NCI-H2107 treated with DMSO at 0.1 percent for 48 hours (cell line): ENCODE results near the gene RGS11.
"Not testable (repeated sequence)": the region's sequence is repeated elsewhere in the genome, so short reads cannot be mapped to it uniquely, and the experiment has no call there.

Source experiments
- DNase-seq: peaks from one replicate; lab custom pipeline; 2025; ENCODE audit not compliant: unreplicated experiment; lab: John Stamatoyannopoulos, UW

Gene RGS11

DNA sequence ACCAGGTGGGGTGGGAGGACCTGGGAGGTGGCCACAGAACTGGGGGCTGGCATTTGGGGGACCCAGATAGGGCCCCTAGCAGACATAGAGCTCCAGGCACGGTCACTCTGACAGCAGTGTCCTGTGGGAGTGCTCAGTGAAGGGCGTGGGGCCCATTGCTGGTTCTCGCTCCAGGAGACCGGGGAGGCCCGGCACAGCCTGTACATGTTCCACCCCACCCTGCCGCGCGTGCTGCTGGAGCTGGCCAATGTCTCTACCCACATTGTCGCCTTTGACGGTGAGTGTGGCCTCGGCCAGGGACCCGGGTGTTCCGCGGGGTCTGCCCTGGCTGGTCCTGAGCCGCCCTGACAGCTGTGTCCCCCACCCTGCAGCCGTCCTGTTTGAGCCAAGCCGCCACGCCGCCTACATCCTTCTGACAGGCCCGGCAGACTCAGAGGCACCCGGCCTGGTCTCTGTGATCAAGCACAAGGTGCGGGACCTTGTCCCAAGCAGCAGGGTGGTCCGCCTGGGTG, 11.2 kb downstream of the RGS11 start:
- DNase-seq, result no peak

DNA sequence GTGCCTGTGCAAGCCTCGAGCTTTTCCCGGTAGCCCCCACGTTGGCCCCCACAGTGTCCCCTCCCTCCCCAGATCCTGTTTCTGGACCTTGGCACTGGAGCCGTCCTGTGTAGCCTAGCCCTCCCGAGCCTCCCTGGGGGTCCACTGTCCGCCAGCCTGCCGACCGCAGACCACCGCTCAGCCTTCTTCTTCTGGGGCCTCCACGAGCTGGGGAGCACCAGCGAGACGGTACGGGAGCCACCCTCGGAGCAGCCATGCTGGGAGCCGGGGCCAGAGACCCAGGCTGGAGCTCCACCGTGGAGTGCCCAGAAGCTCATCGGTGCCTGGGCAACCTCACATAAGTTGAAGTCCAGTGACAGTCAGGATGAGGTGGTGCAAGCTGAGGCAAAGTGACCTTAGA, 11.8 kb downstream of the RGS11 start:
- no peak for DNase-seq

DNA sequence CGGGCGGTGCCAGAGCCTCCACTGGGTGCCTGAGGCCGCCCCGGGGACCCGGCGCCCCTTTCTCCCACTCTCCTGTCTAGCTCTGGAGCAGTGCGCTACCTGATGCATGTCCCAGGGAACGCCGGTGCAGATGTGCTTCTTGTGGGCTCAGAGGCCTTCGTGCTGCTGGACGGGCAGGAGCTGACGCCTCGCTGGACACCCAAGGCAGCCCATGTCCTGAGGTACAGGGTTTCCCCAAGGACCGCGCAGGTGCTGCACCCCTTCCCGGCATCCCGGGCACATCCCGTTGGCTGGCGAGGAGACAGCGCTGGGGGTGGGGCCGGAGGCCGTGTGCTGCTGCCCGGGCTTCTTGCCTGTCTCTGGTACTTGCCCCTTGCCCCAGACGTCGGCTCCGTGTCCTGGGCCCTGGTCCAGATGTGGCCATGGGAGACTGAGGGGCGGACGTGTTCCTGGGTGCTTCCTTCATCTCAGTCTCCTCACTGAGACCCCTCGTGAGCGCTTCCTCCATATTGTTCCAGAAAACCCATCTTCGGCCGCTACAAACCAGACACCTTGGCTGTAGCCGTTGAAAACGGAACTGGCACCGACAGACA, 12.5 kb downstream of the RGS11 start:
- DNase-seq, result no peak

DNA sequence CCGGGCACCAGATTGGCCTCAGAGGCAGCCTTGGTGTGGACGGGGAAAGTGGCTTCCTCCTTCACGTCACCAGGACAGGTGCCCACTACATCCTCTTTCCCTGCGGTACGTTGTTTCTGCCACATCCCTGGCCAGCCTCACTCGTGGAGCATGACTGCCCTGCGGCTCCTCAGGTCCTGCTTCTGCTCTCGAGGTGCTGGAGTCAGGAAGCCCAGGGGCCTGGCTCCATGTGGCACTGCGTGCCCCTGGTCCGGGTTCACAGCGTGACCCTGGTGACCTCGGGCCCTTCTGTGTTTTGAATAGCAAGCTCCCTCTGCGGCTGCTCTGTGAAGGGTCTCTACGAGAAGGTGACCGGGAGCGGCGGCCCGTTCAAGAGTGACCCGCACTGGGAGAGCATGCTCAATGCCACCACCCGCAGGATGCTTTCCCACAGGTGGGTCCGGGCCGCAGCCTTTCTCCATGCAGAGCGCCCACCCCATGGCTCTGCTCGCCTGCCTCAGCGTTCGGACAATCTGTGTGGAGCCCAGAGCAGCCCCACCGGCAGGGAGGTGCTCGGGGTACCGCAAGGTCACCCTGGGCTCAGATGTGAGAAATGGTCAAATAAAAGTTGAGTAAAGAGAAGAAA, 13.5 kb downstream of the RGS11 start:
- no peak for DNase-seq

DNA sequence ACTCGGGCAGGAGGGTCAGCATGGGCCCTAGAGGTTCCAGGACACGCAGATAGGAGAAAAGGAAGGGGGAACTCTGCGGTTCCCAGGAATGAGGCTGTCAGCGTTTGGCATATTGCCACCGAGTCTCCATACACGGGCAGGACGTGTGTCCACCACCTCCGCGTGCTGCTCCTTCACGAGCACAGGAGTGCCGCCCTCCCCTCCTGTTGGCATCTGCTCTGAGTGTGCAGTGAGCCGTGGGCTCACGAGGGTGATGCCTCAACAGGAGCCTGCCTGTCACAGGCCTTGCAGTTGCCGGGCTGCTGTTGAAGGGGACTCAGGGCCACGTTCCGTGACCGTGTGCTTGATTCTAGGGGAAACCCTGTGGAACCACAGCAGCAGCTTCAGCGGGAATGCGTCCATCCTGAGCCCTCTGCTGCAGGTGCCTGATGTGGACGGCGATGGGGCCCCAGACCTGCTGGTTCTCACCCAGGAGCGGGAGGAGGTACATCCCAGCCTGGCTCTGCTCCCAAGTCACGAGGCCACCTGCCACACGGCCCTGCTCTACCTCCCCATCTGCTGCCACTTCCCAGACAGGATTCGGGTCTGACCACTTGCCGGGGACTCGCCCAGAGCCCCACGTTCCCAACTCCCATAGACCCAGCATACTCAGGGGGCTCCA, 14.6 kb downstream of the RGS11 start:
- no peak for DNase-seq

DNA sequence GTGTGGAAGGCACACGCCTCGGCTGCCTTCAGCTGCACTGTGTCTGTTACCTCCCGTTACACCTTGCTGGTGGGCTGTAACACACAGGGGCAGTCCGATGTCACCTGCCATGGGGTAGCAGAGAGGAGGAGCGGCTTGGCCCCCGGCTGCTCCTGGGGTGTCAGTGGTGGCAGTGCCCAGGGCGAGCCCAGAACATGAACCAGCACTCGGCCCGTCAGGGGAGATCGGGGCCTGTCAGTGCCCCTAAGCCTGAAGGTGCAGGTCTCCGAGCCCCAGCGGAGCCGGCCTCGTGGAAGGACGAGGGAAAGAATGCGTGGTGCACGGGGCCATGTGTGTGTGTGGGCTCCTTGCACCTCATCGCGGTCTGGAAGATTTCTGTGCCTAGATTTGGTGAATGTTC, 15.4 kb downstream of the RGS11 start:
- no peak for DNase-seq

DNA sequence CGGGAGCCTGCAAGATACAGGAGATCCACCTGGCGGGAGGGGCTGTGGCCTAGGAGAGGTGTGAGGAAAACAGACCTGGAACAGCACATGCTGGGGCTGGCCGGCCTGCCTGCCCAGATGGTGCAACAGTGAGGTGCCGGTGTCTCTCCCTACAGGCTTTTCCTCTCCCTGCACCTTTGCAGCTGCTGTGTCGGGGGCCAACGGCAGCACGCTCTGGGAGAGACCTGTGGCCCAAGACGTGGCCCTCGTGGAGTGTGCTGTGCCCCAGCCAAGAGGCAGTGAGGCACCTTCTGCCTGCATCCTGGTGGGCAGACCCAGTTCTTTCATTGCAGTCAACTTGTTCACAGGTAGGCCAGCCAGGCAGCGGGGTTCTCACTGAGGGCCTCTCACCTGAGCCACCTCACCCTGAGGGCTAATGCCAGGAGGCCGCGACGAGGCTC, 15.9 kb downstream of the RGS11 start:
- DNase-seq, result no peak

DNA sequence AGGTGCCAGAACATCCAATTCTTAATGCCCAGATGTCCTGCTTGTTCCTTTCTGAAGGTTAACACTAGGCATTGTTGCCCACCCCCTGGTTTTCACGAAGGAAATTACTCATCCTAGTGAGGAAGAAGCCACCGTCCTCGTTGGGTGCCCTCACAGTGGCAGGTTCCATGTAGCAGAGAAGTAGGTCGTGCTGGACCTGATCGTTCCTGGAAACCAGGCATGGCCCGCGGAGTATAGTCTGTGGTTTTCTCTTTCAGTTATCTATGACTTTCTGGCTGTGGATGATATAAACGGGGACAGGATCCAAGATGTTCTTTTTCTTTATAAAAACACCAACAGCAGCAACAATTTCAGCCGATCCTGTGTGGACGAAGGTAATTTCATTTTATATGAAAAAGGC, 16.5 kb downstream of the RGS11 start:
- DNase-seq, result no peak

DNA sequence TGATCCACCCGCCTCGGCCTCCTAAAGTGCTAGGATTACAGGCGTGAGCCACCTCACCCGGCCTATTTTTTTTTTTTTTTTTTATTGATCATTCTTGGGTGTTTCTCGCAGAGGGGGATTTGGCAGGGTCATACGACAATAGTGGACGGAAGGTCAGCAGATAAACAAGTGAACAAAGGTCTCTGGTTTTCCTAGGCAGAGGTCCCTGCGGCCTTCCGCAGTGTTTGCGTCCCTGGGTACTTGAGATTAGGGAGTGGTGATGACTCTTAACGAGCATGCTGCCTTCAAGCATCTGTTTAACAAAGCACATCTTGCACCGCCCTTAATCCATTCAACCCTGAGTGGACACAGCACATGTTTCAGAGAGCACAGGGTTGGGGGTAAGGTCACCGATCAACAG, 17.7 kb downstream of the RGS11 start:
- DNase-seq, result not testable (repeated sequence)

DNA sequence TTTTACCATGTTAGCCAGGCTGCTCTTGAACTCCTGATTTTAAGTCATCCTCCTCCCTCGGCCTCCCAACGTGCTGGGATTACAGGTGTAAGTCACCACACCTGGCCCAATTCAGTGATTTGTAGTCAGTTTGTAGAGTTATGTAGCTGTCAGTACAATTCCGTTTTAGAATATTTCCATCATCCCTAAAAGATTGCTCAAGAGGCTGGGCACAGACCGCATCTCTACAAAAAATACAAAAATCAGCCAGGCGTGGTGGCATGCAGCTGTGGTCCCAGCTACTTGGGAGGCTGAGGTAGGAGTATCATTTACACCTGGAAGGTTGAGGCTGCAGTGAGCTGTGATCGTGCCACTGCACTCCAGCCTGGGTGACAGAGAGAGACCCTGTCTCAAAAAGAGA, 20.6 kb downstream of the RGS11 start:
- no peak for DNase-seq

DNA sequence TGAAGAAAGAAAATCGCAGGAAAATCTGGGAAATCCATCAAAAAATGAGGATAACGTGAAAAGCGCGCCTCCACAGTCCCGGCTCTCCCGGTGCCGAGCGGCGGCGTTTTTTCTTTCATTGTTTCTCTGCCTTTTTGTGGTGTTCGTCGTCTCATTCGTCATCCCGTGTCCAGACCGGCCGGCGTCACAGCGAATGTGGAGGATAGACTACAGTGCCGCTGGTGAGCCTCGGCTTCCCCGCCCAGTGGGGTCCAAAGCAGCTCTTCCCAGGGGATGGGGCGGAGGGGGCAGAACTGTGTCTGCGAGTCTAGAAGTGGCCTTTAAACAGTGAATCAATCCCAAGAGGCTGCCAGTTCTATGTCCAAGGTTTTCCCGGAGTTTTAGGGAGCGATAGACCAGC, 21.3 kb downstream of the RGS11 start:
- no peak for DNase-seq

DNA sequence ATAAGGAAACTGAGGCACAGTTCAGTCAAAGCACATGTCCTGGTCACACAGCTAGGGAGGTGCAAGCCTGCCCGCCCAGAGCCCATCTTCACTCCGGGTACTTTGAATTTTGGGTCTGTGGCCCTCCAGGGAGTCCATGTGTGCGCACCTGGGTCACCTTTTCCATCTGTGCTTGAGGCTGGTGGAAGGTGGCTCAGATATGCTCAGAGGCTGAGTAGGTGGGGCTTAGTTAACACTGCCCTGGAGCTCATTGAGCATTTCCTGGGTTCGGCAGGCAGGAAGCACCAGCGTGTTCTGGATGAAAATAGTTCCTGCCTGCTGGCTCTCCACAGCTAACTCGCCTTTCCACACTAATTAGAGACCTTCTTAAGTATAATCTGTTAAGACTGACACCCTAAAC, 21.9 kb downstream of the RGS11 start:
- DNase-seq, result no peak

DNA sequence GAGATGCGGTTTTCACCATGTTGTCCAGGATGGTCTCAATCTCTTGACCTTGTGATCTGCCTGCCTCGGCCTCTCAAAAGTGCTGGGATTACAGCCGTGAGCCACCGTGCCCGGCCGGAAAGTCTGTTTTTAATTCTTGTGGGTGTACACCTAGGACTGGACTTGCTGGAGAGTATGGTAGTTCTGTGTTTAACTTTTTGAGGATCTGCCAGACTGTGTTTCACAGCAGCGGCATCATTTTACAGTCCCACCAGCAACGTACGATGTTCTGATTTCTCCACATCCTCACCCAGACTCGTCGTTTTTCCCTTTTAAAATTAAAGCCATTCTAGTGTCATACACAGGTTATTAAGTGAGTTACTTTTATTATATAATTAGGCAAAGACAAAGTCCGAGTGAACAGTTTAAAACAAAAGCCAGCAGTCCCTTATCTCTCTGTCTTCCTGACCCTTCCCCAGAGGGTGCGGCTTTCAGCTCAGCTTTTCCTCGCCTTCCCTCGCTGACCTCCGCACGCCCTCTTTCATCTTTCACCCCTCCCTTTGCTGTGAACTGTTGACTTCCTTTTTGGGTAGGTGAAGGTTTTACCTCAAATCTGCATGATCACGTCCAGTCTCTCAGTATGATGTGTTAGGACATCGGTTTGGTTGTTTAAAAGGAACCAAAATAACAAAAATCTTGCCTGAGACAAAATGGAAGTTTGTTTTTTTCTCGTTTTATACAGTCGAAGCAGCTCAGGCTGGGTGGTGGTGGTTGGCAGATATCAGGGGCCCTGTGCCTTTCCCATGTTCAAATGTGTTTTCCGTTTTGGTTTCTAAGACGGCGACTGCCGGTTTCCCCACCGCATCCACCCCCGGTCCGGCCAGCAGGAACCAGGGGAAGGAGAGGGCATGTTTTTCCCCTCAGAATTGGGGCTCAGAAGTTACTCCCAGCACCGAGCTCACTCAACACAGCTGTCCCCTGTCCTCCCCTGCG, 23.1 kb downstream of the RGS11 start:
- DNase-seq, result no peak

DNA sequence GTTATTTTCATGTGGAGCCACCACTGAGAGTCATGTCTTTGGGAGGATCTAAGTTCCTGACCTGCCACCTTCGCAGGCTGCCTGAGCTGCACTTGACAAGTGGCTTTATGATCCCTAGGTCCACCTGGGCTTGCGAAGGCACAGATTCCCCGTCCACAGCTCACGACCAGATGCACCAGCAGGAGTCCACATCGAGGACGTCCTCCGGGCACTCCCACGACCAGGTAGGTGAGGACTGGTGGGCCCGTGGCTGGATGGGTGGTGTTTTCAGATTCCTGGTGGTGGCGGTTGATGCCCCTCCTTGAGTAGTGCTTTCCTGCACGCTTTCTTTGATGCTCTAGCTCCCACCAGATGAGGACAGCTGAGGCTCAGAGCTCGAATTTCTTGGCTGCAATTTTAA, 26.3 kb downstream of the RGS11 start:
- no peak for DNase-seq

DNA sequence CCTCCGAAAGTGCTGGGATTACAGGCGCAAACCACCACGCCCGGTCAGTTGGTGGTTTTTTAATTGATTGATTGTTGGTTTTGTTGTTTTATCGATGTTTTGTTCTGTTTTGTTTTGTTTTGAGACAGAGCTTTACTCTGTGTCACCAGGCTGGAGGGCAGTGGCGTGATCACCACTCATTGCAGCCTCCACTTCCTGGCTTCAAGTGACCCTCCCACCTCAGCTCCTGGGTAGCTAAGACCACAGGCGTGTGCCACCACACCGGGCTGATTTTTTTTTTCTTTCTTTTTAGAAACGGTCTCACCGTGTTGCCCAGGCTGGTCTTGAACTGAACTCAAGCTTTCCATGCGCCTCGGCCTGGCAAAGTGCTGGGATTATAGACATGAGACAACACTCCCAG, 28.7 kb downstream of the RGS11 start:
- DNase-seq, result no peak

DNA sequence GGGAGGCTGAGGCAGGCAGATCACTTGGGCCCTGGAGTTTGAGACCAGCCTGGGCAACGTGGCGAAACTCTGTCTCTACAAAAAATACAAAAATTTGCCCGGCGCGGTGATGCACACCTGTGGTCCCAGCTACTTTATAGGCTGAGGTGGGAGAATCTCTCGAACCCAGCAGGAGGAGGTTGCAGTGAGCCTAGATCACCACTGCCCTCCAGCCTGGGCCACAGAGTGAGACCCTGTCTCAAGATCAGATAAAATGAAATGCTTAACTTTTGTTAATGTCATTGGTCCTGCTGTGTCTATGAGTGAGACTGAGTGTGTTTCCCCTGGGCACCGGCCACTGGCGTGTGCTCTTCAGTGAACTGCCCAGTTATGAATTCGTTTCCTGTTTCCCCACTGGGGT, 30.6 kb downstream of the RGS11 start:
- DNase-seq, result no peak

DNA sequence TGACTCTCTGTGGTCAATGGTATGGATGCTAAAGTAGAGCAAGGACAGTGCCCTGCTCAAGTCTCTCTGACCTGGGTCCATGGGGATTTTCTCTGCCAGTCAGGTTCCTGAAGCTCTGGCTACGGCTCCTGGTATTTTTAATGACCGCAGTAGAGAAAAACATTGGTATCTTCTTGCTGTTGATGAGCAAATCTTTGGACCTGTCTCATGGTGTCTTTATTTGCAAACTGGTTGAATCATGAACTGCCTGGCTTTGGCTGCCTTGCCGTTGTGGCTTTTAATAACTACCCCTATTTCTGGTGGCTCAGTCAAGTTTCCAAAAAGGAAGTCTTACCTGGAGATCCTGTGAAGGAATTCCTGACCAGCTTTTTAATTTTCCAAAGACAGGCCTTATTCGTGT, 32.4 kb downstream of the RGS11 start:
- DNase-seq, result no peak

DNA sequence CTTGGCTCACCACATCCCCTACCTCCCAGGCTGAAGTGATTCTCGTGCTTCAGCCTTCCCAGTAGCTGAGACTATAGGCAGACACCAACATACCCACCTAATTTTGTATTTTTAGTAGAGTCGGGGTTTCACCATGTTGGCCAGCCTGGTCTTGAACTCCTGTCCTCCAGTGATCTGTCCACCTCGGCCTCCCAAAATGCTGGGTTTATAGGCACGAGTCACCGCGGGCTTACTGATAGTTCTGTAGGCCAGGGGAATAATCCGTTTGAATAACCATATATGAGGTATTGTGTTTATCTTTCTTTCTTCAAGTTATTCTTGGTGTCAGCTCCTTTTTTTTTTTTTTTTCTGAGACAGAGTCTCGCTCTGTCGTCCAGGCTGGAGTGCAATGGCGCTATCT, 33.5 kb downstream of the RGS11 start:
- DNase-seq, result no peak

DNA sequence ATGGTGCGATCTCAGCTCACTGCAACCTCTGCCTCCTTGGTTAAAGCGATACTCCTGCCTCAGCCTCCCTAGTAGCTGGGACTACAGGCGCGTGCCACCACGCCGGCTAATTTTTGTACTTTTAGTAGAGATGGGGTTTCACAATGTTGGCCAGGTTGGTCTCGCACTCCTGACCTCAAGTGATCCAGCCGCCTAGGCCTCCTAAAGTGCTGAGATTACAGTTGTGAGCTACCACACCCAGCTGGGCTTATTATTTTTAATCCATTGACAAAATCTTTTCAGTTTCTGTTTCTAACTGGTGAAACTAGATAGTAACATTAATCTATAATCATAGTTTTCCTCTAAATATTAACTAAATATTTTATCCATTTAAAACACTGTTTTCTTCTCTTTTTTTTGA, 35.2 kb downstream of the RGS11 start:
- no peak for DNase-seq

DNA sequence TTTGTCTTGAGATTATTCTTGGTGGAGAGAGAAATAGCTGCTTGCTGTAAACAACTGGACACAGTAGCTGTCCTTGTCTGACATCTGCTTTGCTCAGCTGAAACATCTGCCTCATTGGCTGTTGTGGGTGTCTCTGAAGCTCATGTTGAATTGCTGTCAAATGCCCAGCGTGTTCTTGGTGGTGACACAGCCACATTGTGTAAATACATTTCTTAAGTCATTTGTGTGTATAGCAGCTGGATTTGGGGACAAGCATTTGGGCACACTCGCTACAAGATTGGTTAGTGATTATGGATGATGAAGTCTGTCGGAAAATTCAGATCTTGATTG, 35.8 kb downstream of the RGS11 start:
- DNase-seq, result no peak

DNA sequence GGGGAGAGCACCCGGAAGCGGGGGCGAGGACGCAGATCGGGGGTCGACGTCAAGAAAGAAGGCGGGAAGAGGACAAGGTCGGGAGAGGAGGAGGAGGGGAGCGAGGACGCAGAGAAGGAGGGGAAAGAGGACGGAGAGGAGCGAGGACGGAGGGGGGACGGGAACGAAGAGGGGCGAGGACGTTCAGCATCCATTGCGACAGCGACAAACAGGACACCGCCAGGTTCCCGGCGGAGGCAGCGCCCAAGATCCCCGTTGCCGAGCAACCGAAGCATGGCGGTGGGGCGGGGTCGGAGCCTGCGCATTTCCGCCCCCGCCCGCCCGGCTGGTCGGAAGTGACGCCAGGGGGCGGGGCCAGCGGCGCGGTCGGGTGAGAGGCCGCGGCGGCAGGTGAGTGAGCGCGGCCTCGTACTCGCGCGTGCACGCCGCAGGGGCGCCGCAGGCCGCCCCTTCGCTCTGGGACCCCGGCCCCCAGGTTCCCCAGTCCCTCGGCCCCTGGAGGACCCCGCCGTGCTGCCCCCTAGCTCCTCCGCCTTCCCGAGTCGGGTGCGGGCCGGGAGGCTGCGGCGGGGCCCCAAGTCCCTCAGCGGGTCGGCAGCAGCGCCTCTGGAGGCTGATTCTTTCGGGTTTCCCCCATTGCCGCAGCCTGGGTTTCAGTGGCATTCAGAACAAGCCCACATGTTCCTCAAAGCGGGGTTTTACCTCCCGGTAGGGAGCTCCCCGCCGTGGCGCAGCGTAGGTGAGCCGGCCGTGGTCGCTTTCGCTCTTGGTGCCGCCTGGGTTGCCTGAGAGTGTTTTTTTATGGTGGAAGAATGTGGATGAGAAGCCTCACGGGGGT, 41.1 kb downstream of the RGS11 start, which contains the start of gene FAM234A:
TSS of gene FAM234A (plus strand) at position 354 of the 838 bp plus-strand sequence. CDS start 19,593 bp downstream, outside the sequence.
- peak; percentile 57 for DNase-seq
